C4-2B (cell line): ENCODE results near the gene FLT1.

Experiments used
- H3K27ac ChIP-seq: fragments of 450-650 bp; 2 replicates; pipeline ENCODE4 v1.5.1; 2017
- CTCF ChIP-seq: fragments of 450-650 bp; conservative IDR thresholded peaks from 2 replicates; pipeline ENCODE4 v1.5.1; 2017; ENCODE audit warnings: mild to moderate bottlenecking
- ZFX ChIP-seq: fragments of 450-650 bp; IDR thresholded peaks from 2 replicates; pipeline ENCODE4 v1.6.1; 2017

Gene FLT1

GRCh38 chr13:28476919-28477708 lies 17.8 kb downstream of the FLT1 start:
- H3K27ac ChIP-seq = no peak overlapping the region
- no peak for TF ChIP-seq ZFX
- TF ChIP-seq CTCF = no peak

DNA sequence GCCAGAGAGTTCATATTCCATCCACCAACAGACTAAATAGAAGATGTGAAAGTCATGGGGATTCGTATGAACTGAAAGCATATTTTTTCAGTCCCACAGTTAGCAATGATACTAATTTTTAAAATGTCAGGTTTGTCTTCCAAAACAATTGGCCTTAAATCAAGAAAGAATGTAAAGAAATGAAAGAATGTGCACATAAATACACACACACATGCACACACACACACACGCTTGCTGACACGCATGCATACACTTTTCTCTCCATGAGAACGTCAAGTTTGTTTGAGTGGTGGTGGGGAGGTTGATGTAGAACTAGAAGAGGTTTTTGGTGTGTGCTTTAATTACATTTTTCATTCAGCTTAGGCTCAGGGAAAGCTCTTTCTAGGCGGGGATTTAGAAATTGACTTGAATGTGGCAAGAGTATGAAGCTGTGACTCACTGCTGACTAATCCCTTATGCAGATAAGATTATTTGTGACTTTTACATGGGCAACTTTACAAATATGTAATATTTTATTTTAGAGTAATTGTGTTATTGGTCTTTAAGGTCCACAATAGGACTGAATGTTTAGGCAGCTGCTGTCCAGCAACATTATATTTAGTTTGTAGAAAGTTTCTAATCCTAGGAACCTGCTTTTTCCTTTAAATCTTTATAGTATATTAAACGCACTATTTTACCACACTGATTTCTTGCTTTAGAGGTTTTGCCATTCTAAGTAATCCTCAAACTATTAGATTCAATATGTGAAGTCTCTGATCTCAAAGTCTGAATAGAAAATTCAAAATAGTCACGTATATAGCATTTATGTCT lies 18.8 kb downstream of the FLT1 start:
- TF ChIP-seq ZFX (no peak), CTCF (no peak)
- no peak overlapping the region for H3K27ac ChIP-seq

DNA sequence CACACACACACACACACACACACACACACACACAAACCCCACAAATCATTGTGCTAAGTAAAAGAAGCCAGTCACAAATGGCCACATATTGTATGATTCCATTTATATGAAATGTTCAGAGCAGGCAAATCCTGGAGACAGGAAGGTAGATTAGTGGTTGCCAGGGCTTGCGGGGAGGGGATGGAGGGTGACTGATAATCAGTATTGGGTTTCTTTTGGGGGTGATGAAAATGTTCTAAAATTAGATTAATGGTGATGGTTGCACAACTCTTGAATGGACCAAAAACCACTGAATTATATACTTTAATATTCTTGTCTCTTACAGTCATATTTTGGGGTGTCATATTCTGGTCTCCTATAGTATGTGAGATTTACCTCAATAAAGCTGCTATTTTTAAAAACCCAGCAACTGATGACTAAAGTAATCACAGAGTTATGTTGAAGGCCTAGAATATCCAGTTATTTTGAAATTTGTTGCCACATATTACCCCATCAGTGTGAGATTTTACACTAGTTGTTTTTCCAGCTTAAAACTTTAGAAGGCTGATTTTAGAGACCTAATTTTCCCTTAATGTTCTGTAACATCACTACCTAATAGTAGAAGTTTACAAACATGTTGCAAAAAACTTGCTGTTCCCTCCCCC lies 20.3 kb downstream of the FLT1 start:
- no peak overlapping the region for H3K27ac ChIP-seq
- TF ChIP-seq CTCF = no peak
- TF ChIP-seq ZFX = no peak

DNA sequence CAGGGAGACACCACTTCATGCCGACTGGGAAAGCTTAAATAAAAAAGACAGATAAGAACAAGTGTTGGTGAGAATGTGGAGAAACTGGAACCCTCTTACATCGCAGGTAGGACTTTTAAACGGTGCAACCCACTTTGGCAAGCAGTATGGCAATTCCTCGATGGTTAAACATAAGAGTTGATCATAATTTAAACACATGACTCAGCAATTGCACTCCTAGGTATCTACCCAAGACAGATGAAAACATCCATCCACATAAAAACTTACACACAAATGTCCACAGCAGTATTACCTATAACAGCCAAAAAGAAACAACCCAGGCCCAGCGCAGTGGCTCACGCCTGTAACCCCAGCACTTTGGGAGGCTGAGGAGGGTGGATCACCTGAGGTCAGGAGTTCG lies 21.9 kb downstream of the FLT1 start:
- TF ChIP-seq ZFX (no peak), CTCF (no peak)
- no peak overlapping the region for H3K27ac ChIP-seq

DNA sequence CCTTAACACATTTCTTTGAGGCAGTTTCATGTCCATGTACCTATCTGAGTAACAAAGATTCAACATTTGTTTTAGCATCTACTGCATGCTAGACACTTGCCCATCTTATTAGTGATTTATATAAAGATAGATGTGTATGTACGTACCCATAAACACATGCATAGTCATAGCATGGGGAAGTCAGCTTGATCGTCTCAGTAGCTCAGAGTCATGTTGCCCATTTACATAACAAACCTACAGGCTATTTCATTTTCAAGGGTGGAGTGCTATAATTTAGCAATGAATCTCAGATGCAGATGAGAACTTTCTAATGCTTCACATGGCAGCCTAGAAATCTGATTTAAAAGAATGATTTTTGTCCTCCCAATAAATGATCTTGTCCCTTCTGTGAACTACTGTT lies 23.5 kb downstream of the FLT1 start:
- H3K27ac ChIP-seq = no peak overlapping the region
- TF ChIP-seq ZFX (no peak), CTCF (no peak)

- H3K27ac ChIP-seq = no peak overlapping the region
- no peak for TF ChIP-seq CTCF
- no peak for TF ChIP-seq ZFX
Observed at GRCh38 chr13:28470296-28470695, 24.6 kb downstream of the FLT1 start.

DNA sequence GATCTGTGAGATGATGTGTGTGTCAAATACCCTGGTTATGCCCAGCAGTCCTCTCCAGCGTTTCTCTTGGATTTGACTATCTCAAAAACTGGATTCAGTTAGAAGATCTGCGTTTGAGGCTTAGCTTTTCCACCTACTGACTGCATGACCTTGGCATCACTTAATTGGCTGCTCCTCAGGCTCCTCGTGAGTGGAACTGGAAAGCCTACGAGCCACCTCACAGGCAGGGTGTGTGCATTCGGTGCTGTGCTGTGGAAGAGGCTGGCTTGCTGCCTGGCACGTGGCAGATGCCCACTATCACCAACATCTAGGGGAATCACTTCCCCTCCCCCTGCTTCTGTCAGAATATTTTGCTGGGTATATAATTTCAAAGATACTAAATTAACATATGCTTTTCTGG lies 25.6 kb downstream of the FLT1 start:
- H3K27ac ChIP-seq = no peak overlapping the region
- TF ChIP-seq ZFX = no peak
- TF ChIP-seq CTCF = no peak
